HG03045 (cell line): ENCODE measurements around the gene ZGPAT.
"Not testable (repeated sequence)": the region's sequence is repeated elsewhere in the genome, so short reads cannot be mapped to it uniquely, and the experiment has no call there.

ENCODE experiments used
- ATAC-seq: cut with Tn5 transposase; IDR thresholded peaks from one replicate; pipeline ENCODE4 v1.9.1; 2021; ENCODE audit warnings: mild to moderate bottlenecking, moderate library complexity; ENCODE audit not compliant: unreplicated experiment

ZGPAT gene

DNA sequence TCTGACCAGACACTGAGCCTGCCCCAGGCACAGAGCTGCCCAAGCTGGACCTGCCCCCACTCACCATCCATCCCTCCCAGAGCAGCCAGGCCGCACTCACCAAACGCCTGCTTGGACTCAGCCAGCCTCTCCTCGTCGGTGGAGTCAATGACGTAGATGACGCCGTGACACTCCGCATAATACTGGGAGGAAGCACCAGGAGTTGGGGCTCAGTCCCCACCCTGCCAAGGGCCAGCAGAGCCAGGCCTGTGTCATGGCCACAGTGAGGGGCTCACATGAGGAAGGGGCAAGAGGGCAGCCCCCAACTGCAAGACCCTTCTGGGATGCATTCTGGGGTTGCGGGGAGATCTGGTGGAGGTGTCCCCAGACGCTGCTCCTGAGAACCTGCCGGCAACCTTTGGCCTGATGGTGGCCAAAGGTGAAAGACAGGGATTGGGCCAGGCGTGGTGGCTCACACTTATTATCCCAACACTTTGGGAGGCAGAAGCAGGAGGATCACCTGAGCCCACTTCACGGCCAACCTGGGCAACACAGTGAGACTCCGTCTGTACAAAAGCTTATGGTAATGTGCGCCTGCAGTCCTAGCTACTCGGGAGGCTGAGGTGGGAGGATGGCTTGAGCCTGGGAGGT lies 5.7 kb upstream of the ZGPAT start:
- ATAC-seq: no peak

DNA sequence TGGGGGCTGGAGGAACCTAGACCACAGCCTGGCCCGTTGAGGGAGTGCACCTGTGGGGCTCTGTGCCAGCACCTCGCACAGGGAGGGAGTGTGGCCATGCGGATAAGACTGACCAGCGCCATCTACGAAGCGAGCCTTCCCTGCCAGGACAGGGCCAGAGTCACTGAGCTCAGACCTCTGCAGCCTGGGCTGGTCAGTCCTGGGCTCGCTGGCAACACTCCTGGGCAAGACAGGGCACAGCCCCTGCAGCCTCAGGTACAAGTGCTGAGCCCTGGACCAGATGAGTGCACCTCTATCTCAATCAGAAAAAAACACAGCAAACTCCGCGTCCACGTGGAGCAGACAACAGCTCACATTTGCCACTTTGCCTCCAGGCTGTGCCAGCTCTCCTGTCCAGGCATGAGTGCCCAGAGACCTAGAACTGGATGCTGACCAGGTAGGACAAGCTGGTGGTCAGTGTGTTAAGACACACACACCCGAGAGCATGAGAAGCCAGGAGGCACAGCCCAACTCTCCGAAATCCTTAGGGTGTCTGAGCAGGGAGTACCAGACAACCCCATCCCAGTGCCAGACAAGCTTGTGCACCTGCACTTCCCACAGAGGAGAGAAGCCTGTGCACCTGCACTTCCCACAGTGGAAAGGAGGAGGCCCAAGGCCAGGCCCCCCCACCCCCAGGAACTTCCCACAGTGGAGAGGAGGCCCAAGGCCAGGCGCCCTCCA lies 4.9 kb upstream of the ZGPAT start:
- no peak for ATAC-seq

DNA sequence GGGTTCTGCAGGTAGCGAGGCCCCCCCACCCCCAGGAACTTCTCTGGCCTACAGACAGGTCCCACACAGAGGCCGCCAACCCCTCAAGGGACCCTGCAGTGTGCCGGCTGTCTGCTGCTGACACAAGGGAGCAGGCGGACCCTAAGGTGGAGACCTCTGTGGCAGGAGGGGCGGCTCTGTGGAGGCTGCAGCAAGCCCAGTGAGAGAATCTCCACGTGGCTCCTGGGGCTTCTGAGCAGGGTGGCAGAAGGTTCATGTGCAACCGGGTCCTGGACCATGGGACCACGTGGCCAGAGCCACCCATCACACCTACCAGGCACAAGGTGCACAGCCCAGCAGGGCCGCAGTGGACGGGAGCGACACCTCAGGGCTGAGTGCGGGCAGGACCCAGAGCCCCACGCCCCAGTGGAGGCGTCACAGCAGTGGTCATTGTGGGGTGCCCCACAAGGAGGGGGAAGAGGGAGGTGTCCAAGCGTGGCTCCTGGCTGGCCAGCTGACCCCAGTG lies 4.3 kb upstream of the ZGPAT start:
- no peak for ATAC-seq

DNA sequence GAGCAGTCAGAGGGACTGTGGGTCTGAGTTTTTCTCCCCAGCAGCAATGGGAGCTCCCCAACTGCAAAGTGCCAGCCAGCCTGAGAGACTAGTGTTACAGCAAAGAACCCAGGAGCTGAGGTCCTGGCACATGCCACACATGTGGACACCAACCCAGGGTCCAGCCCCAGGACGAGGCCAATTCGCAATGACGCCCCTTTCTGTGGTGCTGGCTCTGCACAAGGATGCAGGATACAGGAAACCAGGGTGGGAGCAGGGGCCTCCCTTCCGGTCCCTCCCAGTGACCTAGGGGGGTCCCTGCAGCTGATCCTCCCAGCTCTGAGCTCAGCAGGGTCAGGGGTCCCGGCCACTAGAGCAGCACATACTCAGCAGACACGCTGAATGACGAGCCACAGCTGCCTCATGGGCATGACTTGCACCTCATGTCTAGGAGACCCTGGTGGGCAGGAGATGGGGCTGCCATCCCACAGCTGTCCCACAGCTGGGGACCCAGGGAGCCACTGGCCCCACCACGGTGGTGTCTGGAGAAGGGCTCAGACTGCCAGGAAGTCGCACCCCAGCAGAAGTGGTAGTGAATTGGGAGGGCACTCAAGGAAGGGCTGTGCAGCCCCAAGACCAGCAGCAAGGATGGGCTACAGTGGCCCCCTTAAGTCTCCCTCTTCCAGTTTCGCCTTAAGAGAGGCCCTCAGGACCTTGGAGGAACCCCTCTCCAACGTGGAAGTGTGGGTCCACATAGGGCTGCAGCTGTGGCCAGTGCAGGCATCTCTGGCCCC lies 3.7 kb upstream of the ZGPAT start:
- no peak for ATAC-seq

DNA sequence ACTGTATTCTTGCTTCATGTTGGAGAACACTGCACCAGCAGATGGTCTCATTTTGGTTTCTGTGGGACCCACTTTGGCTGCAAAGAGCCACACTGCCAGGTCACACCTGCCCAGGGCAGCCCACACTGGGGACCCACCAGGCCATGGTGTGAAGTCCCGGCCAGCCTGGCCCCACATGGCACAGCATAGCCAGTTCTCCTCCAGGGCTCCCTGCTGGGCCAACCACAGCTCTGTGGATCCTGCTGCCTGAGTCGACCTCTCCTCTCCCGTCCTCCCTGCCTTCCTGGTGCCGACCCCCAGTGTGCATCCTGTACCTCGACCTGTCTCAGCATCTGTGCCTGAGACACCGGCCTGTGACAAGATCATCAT lies 3.1 kb upstream of the ZGPAT start:
- ATAC-seq: no peak

DNA sequence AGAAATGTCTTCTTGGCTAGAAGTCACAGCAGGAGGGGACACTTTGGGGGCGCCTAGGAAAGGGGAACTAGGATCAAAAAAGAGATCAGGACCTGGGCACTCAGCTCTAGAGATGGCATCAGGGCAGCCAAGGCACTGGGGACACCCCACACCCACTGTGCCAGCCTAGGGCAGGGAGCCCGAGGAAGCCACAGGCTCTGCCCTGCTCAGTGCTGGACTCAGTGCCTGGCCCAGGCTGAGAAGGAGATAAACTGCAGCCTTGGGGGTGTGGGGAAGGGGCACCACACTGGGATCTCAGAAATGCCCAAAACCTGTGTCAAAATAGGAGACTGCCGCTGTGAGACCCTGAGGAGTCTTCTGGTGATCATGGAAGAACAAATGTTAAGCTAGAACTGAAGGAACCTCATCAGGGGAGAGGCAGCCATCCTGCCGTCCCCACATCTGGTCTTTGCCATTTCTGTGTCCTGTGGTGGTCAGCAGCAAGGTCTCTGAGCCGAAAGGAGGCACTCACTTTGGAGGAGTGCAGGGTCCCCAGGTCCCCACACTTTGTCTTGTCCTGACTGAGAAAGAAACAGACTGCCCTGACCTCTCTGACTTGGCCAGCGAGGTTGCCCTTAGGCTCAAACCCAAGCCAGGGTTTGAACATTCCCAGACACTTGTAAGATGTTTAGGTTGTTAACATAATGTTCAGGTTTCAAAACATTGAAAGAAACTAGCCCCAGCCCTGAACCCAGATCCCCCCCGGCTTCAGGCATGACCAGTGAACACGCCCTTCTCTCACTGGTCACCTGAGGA lies 2.4 kb upstream of the ZGPAT start:
- ATAC-seq: no peak

DNA sequence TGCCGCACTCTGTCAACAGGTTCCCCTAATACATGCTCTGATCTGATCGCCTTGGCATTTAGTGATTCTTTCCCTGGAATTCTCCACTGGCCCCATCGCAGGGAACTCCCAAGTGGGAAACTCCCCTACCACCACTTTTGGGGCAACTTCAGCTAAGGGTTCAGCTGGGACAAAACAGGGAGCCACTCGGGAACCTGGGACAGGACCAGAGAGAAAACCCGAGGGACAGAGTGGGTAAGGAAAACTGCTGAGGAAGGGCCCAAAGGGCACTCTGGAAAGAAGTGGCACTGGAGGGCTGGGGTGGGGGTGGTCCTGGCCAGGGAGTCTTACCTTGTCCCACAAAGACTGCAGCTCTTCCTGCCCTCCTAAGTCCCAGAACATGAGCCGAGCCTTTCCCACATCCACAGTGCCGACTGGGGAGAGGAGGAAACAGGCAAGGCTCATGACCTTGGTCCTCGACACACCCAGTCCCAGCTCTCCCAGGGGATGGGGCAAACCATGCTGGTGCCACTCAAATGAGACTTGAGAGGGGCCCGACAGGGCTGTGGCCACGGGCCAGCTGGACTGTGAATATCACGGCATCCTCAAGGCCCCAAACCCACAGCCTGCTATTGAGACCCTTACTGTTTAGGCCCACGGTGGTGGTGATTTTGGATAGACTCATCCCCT lies 1.7 kb upstream of the ZGPAT start:
- ATAC-seq: no peak

DNA sequence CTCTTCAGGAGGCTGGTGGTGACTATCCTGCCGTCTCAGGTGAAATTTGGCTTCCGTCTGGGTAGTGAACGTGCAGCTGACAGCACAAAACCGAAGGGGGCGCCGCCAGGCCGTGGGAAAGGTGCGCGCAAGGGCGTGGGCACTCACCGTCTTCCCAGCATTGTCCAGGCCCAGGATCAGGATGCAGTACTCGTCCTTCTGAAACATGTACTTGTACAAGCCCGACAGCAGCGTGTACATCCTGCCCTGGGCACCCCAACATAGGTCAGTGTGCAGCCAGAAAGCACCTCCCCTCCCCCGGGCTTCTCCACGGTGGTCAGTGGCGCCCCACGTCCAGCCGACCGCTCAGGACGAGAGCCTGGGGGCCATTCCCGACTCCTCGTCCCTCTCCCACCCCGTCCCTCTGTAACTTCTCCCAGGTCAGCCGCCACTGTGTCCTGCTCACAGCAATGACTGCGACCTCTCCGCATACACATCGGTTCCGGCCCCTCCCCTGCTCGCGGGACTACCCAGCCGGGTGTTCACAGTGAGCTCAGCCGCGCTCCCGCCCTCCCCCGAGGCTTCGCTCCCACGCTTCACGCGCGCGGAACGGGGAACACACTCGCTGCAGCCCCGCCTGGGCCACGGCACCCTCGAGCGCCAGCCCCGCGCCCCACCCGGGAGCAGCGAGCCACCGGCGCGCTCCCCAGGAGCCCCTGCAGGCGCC lies 834 bp upstream of the ZGPAT start:
- ATAC-seq: peak; percentile 21

DNA sequence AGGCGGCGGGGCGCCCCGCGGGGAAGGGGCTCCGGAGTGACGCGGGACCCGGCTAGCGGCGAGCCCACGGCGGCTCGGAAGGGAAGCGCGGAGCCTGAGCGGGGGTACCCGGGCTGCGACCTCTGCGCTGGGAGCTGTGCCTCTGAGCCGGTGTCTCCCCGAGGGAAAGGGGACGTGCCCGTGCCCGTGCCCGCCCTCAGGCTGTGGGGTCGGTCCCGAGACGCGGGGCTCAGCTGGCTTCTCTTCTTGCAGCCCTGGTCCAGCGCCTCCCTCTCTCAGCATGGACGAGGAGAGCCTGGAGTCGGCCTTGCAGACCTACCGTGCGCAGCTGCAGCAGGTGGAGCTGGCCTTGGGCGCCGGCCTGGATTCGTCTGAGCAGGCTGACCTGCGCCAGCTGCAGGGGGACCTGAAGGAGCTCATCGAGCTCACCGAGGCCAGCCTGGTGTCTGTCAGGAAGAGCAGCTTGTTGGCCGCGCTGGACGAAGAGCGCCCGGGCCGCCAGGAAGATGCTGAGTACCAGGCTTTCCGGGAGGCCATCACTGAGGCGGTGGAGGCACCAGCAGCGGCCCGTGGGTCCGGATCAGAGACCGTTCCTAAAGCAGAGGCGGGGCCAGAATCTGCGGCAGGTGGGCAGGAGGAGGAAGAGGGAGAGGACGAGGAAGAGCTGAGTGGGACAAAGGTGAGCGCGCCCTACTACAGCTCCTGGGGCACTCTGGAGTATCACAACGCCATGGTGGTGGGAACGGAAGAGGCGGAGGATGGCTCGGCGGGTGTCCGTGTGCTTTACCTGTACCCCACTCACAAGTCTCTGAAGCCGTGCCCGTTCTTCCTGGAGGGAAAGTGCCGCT lies 686 bp downstream of the ZGPAT start:
- peak; percentile 11 for ATAC-seq

DNA sequence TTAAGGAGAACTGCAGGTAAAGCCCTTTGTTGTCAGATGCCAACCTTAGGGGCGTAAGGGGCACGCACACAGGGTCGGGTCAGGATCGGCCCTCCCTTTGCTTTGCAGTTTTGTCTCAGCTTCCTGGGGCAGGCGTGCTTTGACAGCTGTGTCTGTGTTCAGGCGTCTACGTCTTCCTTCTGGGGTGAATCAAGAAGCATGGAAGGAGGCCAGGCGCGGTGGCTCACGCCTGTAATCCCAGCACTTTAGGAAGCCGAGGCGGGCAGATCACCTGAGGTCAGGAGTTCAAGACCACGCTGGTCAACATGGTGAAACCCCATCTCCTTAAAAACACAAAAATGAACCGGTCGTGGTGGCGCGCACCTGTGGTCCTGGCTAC lies 1.3 kb downstream of the ZGPAT start:
- no peak for ATAC-seq

DNA sequence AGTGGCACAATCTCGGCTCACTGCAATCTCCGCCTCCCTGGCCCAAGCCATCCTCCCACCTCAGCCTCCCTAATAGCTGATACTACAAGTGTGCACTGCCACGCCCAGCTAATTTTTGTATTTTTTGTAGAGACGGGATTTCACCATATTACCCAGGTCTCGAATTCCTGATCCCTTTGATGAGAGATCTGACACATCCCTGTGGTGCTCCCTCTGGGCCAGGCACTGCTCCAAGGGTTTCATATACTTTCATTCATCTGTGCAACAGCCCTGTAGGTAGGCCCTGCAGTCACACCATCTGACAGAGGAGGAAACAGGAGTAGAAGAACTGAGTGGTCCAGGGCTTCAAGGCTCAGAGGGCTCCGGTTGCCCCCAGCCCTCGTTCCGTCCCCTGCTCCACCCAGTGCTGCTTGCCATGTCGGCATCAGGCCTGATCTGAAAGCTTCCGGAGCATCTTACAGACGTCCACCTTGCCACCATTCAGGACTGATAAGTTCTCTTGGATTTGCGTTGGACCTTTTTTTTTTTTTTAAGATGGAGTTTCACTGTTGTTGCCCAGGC lies 3.3 kb downstream of the ZGPAT start:
- no peak for ATAC-seq

DNA sequence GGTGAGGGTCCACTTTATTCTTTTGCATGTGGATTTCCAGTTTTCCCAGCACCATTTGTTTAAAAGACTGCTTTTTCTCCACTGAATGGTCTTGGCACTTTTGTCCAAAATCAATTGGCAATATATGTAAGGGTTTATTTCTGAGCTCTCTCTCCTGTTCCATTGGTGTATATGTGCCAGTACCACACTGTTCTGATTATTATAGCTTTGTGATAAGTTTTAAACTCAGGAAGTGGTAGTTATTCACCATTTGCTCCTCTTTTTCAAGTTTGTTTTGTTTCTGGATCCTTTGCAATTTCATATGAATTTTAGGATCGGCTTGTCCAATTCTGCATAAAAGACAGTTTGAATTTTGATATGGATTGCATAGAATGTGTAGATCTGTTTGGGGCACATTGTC lies 4.4 kb downstream of the ZGPAT start:
- no peak for ATAC-seq

DNA sequence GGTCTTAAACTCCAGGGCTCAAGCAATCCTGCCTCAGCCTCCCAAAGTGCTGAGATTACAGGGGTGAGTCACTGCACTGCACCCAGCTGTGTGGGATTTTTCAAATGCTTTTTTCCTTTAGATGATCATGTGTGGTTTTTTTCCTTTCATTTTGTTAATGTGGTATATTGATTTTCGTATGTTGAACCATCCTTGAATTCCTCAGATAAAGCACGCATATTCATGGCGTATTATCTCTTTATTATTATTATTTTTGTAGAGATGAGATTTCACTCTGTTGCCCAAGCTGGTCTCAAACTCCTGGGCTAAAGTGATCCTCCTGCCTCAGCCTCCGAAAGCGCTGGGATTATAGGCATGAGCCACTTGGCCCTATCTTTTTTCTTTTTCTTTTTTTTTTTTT lies 7.0 kb downstream of the ZGPAT start:
- ATAC-seq: no peak

DNA sequence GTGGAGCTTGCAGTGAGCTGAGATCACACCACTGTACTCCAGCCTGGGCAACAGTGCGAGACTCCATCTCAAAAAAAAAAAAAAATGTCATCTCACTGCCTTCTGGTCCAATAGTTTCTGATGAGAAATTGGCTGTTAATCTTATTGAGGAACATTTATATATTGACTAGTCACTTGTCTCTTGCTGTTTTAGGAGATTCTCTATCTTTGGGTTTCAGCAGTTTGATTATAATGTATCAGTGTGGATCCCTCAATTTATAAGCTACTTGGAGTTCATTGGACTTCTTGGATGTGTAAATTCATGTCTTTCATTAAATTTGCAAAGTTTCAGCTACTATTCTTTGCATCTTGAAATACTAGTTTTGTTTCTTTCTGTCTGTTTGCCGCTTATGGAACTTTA lies 11.2 kb downstream of the ZGPAT start:
- ATAC-seq: no peak

DNA sequence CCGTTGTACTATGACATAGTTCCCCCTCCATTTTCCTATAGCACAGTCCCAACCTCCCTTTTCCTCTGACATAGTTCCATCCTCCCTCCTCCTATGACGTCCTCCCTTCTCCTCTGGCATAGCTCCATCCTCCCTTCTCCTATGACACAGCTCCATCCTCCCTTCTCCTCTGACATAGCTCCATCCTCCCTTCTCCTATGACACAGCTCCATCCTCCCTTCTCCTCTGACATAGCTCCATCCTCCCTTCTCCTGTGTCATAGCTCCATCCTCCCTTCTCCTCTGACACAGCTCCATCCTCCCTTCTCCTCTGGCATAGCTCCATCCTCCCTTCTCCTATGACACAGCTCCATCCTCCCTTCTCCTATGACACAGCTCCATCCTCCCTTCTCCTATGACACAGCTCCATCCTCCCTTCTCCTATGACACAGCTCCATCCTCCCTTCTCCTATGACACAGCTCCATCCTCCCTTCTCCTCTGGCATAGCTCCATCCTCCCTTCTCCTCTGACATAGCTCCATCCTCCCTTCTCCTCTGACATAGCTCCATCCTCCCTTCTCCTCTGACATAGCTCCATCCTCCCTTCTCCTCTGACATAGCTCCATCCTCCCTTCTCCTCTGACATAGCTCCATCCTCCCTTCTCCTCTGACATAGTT lies 15.3 kb downstream of the ZGPAT start:
- ATAC-seq: not testable (repeated sequence)

DNA sequence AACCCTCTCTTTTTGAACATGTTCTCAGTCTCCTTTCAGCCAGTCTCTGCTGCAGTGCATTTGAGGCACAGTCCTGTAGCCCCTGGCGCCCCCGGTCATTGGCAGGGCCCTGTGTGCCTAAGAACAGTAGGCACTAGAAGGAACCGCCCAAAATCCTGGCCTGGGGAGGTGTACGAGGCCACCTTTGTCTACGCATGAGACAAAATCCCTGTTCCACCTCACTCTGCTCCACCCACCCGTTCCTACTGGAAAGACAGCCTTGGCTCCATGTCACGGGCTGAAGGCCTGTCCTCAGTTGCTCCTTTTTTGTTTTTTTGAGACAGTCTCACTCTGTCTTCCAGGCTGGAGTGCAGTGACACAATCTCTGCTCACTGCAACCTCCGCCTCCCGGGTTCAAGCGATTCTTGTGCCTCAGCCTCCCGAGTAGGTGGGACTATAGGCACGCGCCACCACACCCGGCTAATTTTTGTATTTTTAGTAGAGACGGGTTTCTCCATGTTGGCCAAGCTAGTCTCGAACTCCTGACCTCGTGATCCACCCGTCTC lies 22.4 kb downstream of the ZGPAT start:
- not testable (repeated sequence) for ATAC-seq

DNA sequence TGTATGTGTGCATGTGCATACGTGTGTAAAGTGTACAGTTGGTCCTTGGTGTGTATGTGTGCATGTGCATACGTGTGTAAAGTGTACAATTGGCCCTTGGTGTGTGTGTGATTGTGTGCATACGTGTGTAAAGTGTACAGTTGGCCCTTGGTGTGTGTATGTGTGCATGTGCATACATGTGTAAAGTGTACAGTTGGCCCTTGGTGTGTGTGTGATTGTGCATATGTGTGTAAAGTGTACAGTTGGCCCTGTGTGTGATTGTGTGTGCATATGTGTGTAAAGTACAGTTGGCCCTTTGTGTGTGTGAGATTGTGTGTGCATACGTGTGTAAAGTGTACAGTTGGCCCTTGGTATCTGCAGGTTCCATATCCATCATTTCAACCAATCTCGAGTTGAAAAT lies 23.6 kb downstream of the ZGPAT start:
- ATAC-seq: no peak
